SK-N-MC (cell line): ENCODE measurements around the gene CRACDL.

Experiments
- EZH2 ChIP-seq: fragments of 200-600 bp; sonication (generic); IDR thresholded peaks from one replicate; pipeline ENCODE4 v1.6.1; 2017; ENCODE audit warnings: antibody characterized with exemption
- POLR2AphosphoS5 ChIP-seq: IDR thresholded peaks from 2 replicates; pipeline ENCODE4 v1.6.1; 2012; ENCODE audit warnings: mild to moderate bottlenecking, low read depth, low read length, borderline replicate concordance

- no peak for TF ChIP-seq POLR2AphosphoS5
- TF ChIP-seq EZH2 = no peak
Observed at GRCh38 chr2:98959810-98960507, 23.9 kb upstream of the CRACDL start.
